NOMO-1 (cell line): ENCODE data around the gene ETHE1.
A peak's percentile ranks its signal among the peaks of the same experiment; 100 is the strongest.

Experiments used
- DNase-seq, 2 experiments: peaks; one replicate each; lab custom pipeline; 2025; ENCODE audit not compliant: unreplicated experiment in 2 of 2; lab: John Stamatoyannopoulos, UW

ETHE1 gene

GRCh38 chr19:43467276-43467675 is 59.7 kb downstream of the ETHE1 start:
- DNase-seq, result no peak

GRCh38 chr19:43466793-43467192 is 60.2 kb downstream of the ETHE1 start:
- no peak for DNase-seq

DNA sequence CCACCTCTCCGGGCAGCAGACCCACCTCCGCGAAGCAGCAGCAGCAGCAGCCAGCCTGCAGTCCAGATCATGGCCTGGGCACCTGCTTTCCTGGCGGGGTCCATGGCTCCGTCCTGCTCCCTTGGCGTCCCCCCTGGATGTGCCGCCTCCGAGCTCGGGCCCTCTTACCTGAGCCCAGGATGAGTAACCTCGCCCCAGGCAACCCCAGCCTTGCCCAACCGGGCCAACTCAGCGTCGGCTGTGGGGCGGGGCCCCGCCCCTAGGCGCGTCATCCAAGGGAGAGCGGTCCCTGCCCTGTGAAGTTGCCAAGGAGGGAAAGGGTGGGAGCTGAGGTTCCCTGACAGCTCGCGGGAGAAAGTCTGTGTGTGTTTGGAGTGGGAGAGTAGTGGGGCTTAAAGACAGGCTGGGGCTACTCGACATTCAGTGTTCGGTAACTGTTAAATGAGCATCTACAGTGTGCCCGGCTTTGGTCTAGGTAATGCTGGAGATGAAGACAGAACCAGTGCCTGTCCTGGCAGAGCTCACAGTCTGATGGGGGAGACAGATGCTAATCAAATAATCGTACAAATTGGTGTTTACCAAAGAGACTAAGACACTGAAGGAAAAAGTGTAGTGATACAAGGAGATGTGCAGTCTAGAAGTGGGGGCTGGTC is 61.4 kb downstream of the ETHE1 start, which contains the start of gene LYPD3:
TSS of gene LYPD3 (minus strand) at position 141 of the 653 bp plus-strand sequence. CDS start at position 104, 37 bp downstream.
- DNase-seq, result no peak

- DNase-seq, result no peak
These were observed 62.7 kb downstream of the ETHE1 start for GRCh38 chr19:43464134-43464775.

DNA sequence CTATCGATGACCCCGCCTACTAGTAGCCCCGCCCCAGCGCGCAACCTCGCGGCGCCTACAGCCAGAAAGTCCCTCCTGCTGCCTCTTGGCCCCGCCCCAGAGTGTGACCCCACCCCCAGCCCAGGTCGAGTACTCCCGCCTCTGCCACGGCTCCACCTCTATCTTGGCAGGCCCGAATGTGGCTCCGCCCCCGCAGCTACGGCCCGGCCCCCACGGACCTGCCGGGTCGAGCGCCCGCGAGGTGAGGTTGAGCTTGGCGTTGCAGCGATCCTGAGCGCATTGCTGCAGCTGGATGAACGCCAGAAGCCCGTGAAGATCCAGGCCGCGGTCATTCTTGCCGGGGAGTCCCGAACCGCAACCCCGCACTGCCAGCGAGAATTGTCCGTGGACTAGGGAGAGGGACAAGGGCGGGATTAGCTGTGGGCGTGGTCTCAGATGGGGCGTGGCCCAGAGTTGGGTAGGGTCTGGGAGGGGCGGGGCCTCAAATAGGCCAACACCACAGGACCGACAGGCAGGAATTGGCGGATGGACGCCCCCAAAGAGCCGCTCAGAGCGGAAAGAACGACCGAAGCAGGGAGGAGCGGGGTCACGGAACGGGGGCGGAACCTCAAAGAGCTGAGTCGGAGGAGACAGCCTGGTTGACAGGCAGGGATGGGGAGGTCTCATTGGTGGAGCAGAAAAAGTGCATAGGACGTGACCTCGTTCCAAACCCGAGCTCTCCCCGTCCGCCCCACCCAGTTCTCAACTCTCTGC is 63.4 kb downstream of the ETHE1 start:
- DNase-seq, result peak; percentile 94 to 96

- DNase-seq, result no peak
These were observed 64.1 kb downstream of the ETHE1 start for GRCh38 chr19:43462785-43463380.

DNA sequence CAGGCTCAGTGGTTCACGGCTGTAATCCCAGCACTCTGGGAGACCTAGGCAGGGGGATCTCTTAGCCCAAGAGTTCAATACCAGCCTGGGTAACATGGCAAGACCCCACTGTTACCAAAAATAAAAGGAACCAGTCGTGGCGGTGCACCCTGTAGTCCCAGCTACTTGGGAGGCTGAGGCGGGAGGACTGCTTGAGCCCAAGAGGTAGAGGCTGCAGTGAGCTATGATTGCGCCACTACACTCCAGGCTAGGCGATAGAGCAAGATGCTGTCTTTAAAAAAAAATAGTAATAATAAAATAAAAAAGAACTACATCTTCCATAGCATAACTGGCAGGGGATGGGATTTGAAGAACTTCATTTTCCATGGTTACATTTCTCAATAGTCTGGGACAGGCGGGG is 64.6 kb downstream of the ETHE1 start:
- DNase-seq, result no peak

GRCh38 chr19:43461303-43461702 is 65.7 kb downstream of the ETHE1 start:
- DNase-seq, result no peak

- no peak for DNase-seq
These were observed 66.5 kb downstream of the ETHE1 start for GRCh38 chr19:43460362-43461016.

GRCh38 chr19:43457809-43458208 is 69.2 kb downstream of the ETHE1 start:
- DNase-seq, result no peak
